GM12878 (cell line): ENCODE measurements around the gene MYO10. TPM values are rescaled to one million over a fixed set of nuclear protein-coding genes. Genes with fewer than 3 reads are reported as not detected.

Source experiments
- ATAC-seq: fragments of 200-7000 bp; cut with Tn5 transposase; 3 replicates; pipeline ENCODE4 v1.9.1; 2020; ENCODE audit warnings: mild to moderate bottlenecking, moderate library complexity
- BruUV-seq: library from RNA; stranded (reverse); fragments of 400-500 nt; replicated peaks from 2 replicates; lab custom pipeline; 2021; lab: Mats Ljungman, UMichigan
- CTCF ChIA-PET: fragments of 300-600 bp; sonication (Branson Sonifier 250); formaldehyde crosslinking; extraction: SDS; loops from one replicate; lab custom pipeline; 2021; ENCODE audit warnings: inconsistent platforms; lab: Yijun Ruan, JAX
- POLR2A ChIA-PET: fragments of 350-600 bp; formaldehyde crosslinking; extraction: SDS; loops from one replicate; lab custom pipeline; 2021; ENCODE audit warnings: inconsistent platforms; lab: Charles Lee
- RAD21 ChIA-PET: fragments of 300-600 bp; sonication (Branson Sonifier 250); formaldehyde crosslinking; loops from one replicate; lab custom pipeline; 2023; ENCODE audit warnings: antibody characterized with exemption; ENCODE audit not compliant: unreplicated experiment; lab: Charles Lee
- SMC1A ChIA-PET: fragments of 300-600 bp; sonication (Branson Sonifier 250); formaldehyde crosslinking; loops from one replicate; lab custom pipeline; 2023; ENCODE audit not compliant: unreplicated experiment, uncharacterized antibody; lab: Charles Lee
- DNase-seq: peaks from one replicate; pipeline ENCODE4 v3.0.0-alpha.2; 2011; ENCODE audit warnings: low read depth, low spot score
- FAIRE-seq: peaks from 3 replicates; lab custom pipeline; 2011; peaks lifted over from hg19 to GRCh38; lab: Jason Lieb, UNC
- H2AFZ ChIP-seq: 2 replicates; pipeline ENCODE4 v1.6.0; 2011; ENCODE audit warnings: low read depth, low read length, control low read depth; ENCODE audit not compliant: control insufficient read depth
- H3K27ac ChIP-seq: 2 replicates; pipeline ENCODE4 v1.5.1; 2011; ENCODE audit warnings: control low read depth; ENCODE audit not compliant: control insufficient read depth, insufficient read depth
- H3K27me3 ChIP-seq, 2 experiments: replicated peaks in 1 of 2; 2 replicates each; pipeline versions ENCODE4 v1.6.0 to v1.6.1; 2011; ENCODE audit warnings: low read length in 1 of 2; ENCODE audit not compliant: control insufficient read depth in 2 of 2, insufficient read depth in 2 of 2
- H3K36me3 ChIP-seq, 2 experiments: 2 replicates each; pipeline ENCODE4 v1.5.1; 2011; ENCODE audit warnings: low read length in 1 of 2; ENCODE audit not compliant: control insufficient read depth in 2 of 2, insufficient read depth in 2 of 2
- H3K4me1 ChIP-seq: 2 replicates; pipeline ENCODE4 v1.6.1; 2011; ENCODE audit warnings: mild to moderate bottlenecking, low read length, moderate library complexity, mixed read lengths; ENCODE audit not compliant: control insufficient read depth, insufficient read depth
- H3K4me2 ChIP-seq: 2 replicates; pipeline ENCODE4 v1.6.0; 2011; ENCODE audit warnings: control low read depth; ENCODE audit not compliant: control insufficient read depth, insufficient read depth
- H3K4me3 ChIP-seq: fragments of 200-600 bp; sonication (generic); 2 replicates; pipeline ENCODE4 v1.5.1; 2016
- H3K79me2 ChIP-seq: 2 replicates; pipeline ENCODE4 v1.6.0; 2011; ENCODE audit warnings: low read length; ENCODE audit not compliant: control insufficient read depth, insufficient read depth
- H3K9ac ChIP-seq: 2 replicates; pipeline ENCODE4 v1.8.0; 2011; ENCODE audit warnings: low read length, control low read depth, mixed read lengths; ENCODE audit not compliant: control insufficient read depth, insufficient read depth
- H3K9me3 ChIP-seq: replicated peaks from 3 replicates; pipeline ENCODE4 v1.5.1; 2011; ENCODE audit warnings: mild to moderate bottlenecking, low read length; ENCODE audit not compliant: control insufficient read depth, insufficient read depth
- H4K20me1 ChIP-seq: 2 replicates; pipeline ENCODE4 v1.6.0; 2011; ENCODE audit not compliant: control insufficient read depth, insufficient read depth
- NFYA ChIP-seq: IDR thresholded peaks from 2 replicates; pipeline ENCODE4 v1.6.1; 2011; ENCODE audit warnings: low read depth, mild to moderate bottlenecking, low read length, improper control_type of control experiment, borderline replicate concordance
- WGBS: methylation state at CpG from one replicate; pipeline ENCODE4 v1.1.6; 2016; ENCODE audit warnings: low lambda C conversion rate; ENCODE audit not compliant: insufficient replicate concordance, insufficient coverage; ENCODE audit errors: missing lambda C conversion rate; 5-methylcytosine and 5-hydroxymethylcytosine counted together
- in situ Hi-C: fragments of 300-500 bp; cut with MboI; formaldehyde crosslinking; loops from 9 replicates; pipeline ENCODE4 v1.14.3; 2018; ENCODE audit warnings: mixed read lengths
- intact Hi-C: fragments of 100-400 bp; cut with micrococcal nuclease; formaldehyde crosslinking; loops from one replicate; pipeline ENCODE4 v1.14.2; 2022; ENCODE audit not compliant: unreplicated experiment
- polyA plus RNA-seq, 11 experiments: library from polyadenylated mRNA; depleted of rRNA in 4 of 11; unstranded in 6 of 11; stranded (reverse) in 5 of 11; fragments of >200 nt; fragmentation: Nextera tagmentation in 4 of 11; fragmentation: Illumina TruSeq in 1 of 11; extraction: Ambion mirVana in 4 of 11; extraction: Trizol in 1 of 11; gene quantifications; 1 replicate in 1 of 11; 2 replicates in 10 of 11; pipeline versions ENCODE4 v1.2.1 to v1.2.3, GENCODE V29; 2011 to 2016; ENCODE audit warnings: inconsistent platforms in 2 of 11, missing spikeins in 2 of 11, low read depth in 1 of 11
- total RNA-seq, 4 experiments: library from RNA; depleted of rRNA in 3 of 4; stranded (reverse); fragments of >200 nt in 3 of 4; fragmentation: Illumina TruSeq in 1 of 4; extraction: Trizol in 1 of 4; gene quantifications; 2 replicates each; pipeline versions ENCODE4 v1.2.1 to v1.2.3, GENCODE V29; 2013 to 2021
- TF ChIP-seq, protein P1 (sequence below): fragments of 450-650 bp; IDR thresholded peaks from 2 replicates; pipeline ENCODE4 v1.6.1; 2018; ENCODE audit warnings: mild to moderate bottlenecking, low read depth, moderate library complexity; ENCODE audit not compliant: partially characterized antibody

Gene MYO10
- total and polyA plus RNA-seq, 10 of the 15 experiments (the other 5 are each of a cell fraction or from before 2014, with no cell fraction given) = 0.02 to 0.77 (median 0.17) TPM

DNA sequence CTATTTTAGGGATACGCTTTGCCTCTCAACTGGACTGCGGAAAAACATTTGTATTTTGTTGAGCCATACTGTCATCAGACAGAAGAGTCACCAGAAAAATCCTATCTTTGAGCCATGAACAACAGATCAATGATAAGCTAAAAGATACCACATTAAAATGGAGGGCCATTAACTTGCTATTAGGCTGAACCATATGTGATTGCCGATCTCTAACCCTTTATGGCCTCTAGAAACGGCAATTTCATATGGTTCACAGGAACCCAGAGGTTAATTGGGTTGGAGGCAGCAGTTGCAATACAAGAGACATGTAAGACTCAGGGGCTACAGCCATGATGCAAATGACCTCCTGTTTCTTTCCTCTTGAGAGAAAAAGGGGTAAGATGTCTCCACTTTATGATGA is 69.8 kb downstream of the MYO10 start (continued):
- TF ChIP-seq, protein P1, sequence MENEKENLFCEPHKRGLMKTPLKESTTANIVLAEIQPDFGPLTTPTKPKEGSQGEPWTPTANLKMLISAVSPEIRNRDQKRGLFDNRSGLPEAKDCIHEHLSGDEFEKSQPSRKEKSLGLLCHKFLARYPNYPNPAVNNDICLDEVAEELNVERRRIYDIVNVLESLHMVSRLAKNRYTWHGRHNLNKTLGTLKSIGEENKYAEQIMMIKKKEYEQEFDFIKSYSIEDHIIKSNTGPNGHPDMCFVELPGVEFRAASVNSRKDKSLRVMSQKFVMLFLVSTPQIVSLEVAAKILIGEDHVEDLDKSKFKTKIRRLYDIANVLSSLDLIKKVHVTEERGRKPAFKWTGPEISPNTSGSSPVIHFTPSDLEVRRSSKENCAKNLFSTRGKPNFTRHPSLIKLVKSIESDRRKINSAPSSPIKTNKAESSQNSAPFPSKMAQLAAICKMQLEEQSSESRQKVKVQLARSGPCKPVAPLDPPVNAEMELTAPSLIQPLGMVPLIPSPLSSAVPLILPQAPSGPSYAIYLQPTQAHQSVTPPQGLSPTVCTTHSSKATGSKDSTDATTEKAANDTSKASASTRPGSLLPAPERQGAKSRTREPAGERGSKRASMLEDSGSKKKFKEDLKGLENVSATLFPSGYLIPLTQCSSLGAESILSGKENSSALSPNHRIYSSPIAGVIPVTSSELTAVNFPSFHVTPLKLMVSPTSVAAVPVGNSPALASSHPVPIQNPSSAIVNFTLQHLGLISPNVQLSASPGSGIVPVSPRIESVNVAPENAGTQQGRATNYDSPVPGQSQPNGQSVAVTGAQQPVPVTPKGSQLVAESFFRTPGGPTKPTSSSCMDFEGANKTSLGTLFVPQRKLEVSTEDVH = no peak

DNA sequence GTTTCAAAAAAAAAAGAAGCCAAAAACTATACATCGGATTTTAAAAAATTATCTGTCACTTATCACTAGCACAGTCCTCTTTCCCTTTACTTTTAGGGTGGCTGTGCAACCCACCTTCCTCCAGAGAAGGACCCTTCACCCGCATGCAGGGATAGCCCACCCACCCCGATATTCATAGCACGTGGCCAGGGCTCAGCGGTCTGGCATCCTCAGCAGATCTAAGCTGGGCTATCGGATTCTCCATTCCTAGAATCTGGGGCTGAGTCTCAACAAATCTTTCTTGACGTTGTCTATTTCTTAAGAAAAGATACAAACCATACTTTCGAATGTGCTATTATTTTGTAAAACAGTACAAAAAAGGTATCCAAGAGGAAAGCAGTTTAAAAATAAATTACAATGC is 70.9 kb downstream of the MYO10 start:
- CTCF ChIA-PET = no interaction called here
- H3K27me3 ChIP-seq = no peaks in the 10 kb centered on the region
- H4K20me1 ChIP-seq = no peaks in the 10 kb centered on the region
- SMC1A ChIA-PET = no interaction called here
- no peaks in the 10 kb centered on the region for H3K4me1 ChIP-seq
- intact Hi-C loops = no loop called here
- in situ Hi-C loops = no loop called here
- no peak overlapping the region for H3K27ac ChIP-seq
- 38% methylated on average over 8 of the region's 8 CpGs for WGBS
- TF ChIP-seq NFYA = no peak
- no peaks in the 10 kb centered on the region for H3K36me3 ChIP-seq
- no TSS peak for BruUV-seq
- no peaks in the 10 kb centered on the region for H3K9me3 ChIP-seq
- DNase-seq (no peak), ATAC-seq (no peak), FAIRE-seq (no peak)
- no peak overlapping the region for H3K4me3 ChIP-seq
- H2AFZ ChIP-seq = no peak overlapping the region
- POLR2A ChIA-PET = interaction anchor here (0.6 kb wide), 1 partner anchor 30 kb away, joined by 4 read pairs; no protein-coding TSS in a partner anchor
- H3K79me2 ChIP-seq = no peaks in the 10 kb centered on the region
- H3K4me2 ChIP-seq = no peak overlapping the region
- RAD21 ChIA-PET = no interaction called here
- H3K9ac ChIP-seq = no peak overlapping the region
